ENCODE measurements around the gene DUSP16. TPM values are rescaled to one million over a fixed set of nuclear protein-coding genes. Genes with fewer than 3 reads are reported as not detected.

DUSP16 gene
- total RNA-seq, 1 experiment from 2014 or later, result 51.9 TPM

GRCh38 chr12:12537421-12537820 is 25.2 kb downstream of the DUSP16 start:
- H3K9me3 Mint-ChIP-seq, result no peaks in the 10 kb centered on the region
- peaks cover 5% of the 10 kb centered on the region for H3K36me3 Mint-ChIP-seq
- ChIA-PET CTCF (interaction anchor here (0.6 kb wide), 1 partner anchor 115 kb away, joined by 3 read pairs; no protein-coding TSS in a partner anchor), POLR2A (no interaction called here)
- no peak for DNase-seq (ENCODE audit: low spot score)
- TF ChIP-seq HMGA2 (CRISPR knock-in tag; IDR thresholded peaks at IDR 0.05) (no peak), SMAD3 (CRISPR knock-in tag; IDR thresholded peaks at IDR 0.05; ENCODE audit: borderline replicate concordance) (no peak), JUN (CRISPR knock-in tag; IDR thresholded peaks at IDR 0.05) (no peak), JAZF1 (CRISPR knock-in tag; IDR thresholded peaks at IDR 0.05) (no peak), NR2C2 (CRISPR knock-in tag; IDR thresholded peaks at IDR 0.05) (no peak), FOXJ3 (CRISPR knock-in tag; IDR thresholded peaks at IDR 0.05; ENCODE audit: borderline replicate concordance) (no peak), TCF7 (CRISPR knock-in tag; IDR thresholded peaks at IDR 0.05; ENCODE audit: low read depth) (no peak), ARID4B (CRISPR knock-in tag; IDR thresholded peaks at IDR 0.05; ENCODE audit: borderline replicate concordance) (no peak), ZNF232 (CRISPR knock-in tag; IDR thresholded peaks at IDR 0.05) (no peak), ZNF281 (CRISPR knock-in tag; IDR thresholded peaks at IDR 0.05) (no peak)
- peaks cover 51% of the 10 kb centered on the region for H3K4me1 Mint-ChIP-seq
- H3K27me3 Mint-ChIP-seq (ENCODE audit: low read depth), result no peaks in the 10 kb centered on the region
- H3K27ac Mint-ChIP-seq, result no peak overlapping the region
- no peak for ATAC-seq
- H3K4me3 Mint-ChIP-seq, result no peak overlapping the region

DNA sequence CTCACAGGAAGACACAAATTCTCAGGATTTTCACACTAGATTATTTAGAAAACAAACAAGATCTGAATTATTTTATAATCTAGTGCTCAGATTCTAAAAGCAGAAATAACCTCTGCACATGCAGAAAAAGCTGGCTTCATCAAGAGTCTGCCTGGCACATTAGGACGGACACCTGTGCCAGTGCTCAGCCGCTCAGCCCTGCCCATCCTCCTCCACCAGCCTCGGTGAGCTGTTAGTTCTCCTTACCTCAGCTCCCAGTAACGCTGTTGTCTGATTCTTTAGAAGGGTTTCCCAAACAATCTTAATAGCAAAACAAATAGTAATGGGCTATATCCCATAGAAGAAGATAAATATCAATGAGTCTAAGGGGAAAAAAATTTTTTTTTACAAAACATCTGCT is 27.7 kb downstream of the DUSP16 start:
- H3K4me3 Mint-ChIP-seq, result no peak overlapping the region
- no peaks in the 10 kb centered on the region for H3K9me3 Mint-ChIP-seq
- ChIA-PET CTCF (no interaction called here), POLR2A (no interaction called here)
- DNase-seq (ENCODE audit: low spot score), result no peak
- no peak for ATAC-seq
- peaks cover 4% of the 10 kb centered on the region; the same call in 1 of the 2 replicates for H3K36me3 Mint-ChIP-seq
- peak overlapping the region; percentile 34 for H3K27ac Mint-ChIP-seq
- H3K4me1 Mint-ChIP-seq, result peaks cover 40% of the 10 kb centered on the region
- no peaks in the 10 kb centered on the region for H3K27me3 Mint-ChIP-seq (ENCODE audit: low read depth)
- TF ChIP-seq, protein P1, sequence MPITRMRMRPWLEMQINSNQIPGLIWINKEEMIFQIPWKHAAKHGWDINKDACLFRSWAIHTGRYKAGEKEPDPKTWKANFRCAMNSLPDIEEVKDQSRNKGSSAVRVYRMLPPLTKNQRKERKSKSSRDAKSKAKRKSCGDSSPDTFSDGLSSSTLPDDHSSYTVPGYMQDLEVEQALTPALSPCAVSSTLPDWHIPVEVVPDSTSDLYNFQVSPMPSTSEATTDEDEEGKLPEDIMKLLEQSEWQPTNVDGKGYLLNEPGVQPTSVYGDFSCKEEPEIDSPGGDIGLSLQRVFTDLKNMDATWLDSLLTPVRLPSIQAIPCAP (CRISPR knock-in tag; IDR thresholded peaks at IDR 0.05), result no peak
- no peak for TF ChIP-seq CDX4 (CRISPR knock-in tag; IDR thresholded peaks at IDR 0.05; ENCODE audit: borderline replicate concordance)
- no peak for TF ChIP-seq SMAD4 (CRISPR knock-in tag; IDR thresholded peaks at IDR 0.05)
- TF ChIP-seq ZNF317 (CRISPR knock-in tag; IDR thresholded peaks at IDR 0.05; ENCODE audit: borderline replicate concordance, low read depth), result no peak
- no peak for TF ChIP-seq ZMAT4 (CRISPR knock-in tag; IDR thresholded peaks at IDR 0.05)
- TF ChIP-seq, protein P2, sequence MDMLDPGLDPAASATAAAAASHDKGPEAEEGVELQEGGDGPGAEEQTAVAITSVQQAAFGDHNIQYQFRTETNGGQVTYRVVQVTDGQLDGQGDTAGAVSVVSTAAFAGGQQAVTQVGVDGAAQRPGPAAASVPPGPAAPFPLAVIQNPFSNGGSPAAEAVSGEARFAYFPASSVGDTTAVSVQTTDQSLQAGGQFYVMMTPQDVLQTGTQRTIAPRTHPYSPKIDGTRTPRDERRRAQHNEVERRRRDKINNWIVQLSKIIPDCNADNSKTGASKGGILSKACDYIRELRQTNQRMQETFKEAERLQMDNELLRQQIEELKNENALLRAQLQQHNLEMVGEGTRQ (CRISPR knock-in tag; IDR thresholded peaks at IDR 0.05), result no peak
- no peak for TF ChIP-seq ZNF671 (CRISPR knock-in tag; IDR thresholded peaks at IDR 0.05)
- TF ChIP-seq PRDM15 (CRISPR knock-in tag; IDR thresholded peaks at IDR 0.05), result no peak
- TF ChIP-seq STAT6 (CRISPR knock-in tag; conservative IDR thresholded peaks at IDR 0.05; ENCODE audit: low read depth), result no peak

All from WTC11 (cell line).